Measurements from ENCODE around the gene RNF112. TPM values are rescaled to one million over a fixed set of nuclear protein-coding genes. Genes with fewer than 3 reads are reported as not detected.

The RNF112 gene
- total RNA-seq, 6 experiments from 2014 or later = 0.12 to 0.86 (median 0.54) TPM

DNA sequence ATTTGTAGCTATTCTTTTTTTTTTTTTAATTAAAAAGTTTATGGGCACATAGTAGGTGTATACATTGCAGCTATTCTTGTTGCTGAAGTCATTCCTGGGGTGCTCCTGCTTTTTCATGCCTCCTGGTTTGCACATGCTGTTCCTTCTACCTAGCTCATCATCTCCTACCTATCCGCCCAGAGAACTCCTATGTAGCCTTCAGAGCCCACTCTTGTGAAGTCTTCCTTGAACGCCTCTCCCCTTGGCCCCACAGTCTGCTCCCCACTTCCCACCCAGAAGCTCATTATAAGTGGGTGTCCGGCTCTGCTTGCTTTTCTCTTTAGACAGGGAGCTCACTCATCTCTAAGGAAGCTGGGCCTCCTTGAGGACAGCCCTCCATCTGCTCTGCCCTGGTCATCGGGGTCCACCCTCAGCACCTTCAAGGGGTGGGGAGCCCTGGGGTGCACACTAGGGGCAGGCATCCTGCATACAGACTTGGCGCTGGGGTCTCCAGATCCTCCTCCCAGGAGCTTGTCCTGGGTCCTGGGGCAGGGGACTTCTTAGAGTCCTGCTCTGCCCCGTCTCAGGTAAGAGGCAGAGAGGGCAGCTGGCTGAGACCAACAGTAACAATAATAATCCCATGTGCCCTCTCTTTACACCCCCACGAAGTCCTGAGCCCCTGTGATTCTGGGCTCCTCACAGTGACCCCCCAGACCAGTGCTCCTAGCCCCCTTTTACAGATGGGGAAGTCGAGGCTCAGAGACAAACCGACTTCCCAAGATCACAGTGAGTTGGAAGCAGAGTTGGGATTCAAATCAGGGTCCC lies 45.0 kb upstream of the RNF112 start:
- no peak for DNase-seq
- Histone ChIP-seq H3K9me3 (no peaks in the 10 kb centered on the region), H3K4me1 (peaks cover 0 to 8% (median 3%) of the 10 kb centered on the region in 4 donors), H3K36me3 (no peaks in the 10 kb centered on the region), H3K4me3 (no peak overlapping the region), H3K27ac (no peak overlapping the region), H3K27me3 (no peaks in the 10 kb centered on the region)
- TF ChIP-seq POLR2A (IDR thresholded peaks at IDR 0.05) = no peak
- TF ChIP-seq, protein P1, sequence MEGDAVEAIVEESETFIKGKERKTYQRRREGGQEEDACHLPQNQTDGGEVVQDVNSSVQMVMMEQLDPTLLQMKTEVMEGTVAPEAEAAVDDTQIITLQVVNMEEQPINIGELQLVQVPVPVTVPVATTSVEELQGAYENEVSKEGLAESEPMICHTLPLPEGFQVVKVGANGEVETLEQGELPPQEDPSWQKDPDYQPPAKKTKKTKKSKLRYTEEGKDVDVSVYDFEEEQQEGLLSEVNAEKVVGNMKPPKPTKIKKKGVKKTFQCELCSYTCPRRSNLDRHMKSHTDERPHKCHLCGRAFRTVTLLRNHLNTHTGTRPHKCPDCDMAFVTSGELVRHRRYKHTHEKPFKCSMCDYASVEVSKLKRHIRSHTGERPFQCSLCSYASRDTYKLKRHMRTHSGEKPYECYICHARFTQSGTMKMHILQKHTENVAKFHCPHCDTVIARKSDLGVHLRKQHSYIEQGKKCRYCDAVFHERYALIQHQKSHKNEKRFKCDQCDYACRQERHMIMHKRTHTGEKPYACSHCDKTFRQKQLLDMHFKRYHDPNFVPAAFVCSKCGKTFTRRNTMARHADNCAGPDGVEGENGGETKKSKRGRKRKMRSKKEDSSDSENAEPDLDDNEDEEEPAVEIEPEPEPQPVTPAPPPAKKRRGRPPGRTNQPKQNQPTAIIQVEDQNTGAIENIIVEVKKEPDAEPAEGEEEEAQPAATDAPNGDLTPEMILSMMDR (IDR thresholded peaks at IDR 0.05) = no peak
- intact Hi-C loops (cut with DNase I) = loop anchor here in 1 of 2 donors (10.0 kb wide), 1 partner anchor 89 kb away; no protein-coding TSS in a partner anchor
- 97% methylated on average over 7 of the region's 9 CpGs for WGBS (ENCODE audit: insufficient coverage, low coverage, low lambda C conversion rate, missing lambda C conversion rate)
- no peak for ATAC-seq

DNA sequence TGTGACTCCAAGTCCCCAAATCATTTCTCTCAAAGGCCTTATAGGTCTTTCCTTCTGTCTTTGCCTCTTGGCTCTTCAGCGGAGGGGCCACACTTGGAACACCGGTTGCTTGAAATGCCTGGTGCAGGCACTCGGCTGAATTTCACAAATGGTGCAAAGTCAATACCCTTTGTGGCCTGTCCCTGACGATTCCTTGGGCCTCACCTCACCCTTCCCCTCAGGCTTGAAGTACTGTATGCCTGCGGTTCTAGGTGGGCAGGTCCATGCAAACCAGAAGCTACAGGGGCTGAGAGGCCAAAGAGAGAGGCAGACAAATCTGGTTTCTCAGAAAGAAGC lies 44.4 kb upstream of the RNF112 start:
- TF ChIP-seq POLR2A (IDR thresholded peaks at IDR 0.05) = no peak
- TF ChIP-seq, protein P1 (IDR thresholded peaks at IDR 0.05) = no peak
- ATAC-seq = no peak
- DNase-seq = no peak
- Histone ChIP-seq H3K27ac (no peak overlapping the region), H3K4me3 (no peak overlapping the region), H3K4me1 (peaks cover 0 to 8% (median 3%) of the 10 kb centered on the region in 4 donors), H3K36me3 (no peaks in the 10 kb centered on the region), H3K9me3 (no peaks in the 10 kb centered on the region), H3K27me3 (no peaks in the 10 kb centered on the region)
- intact Hi-C loops (cut with DNase I) = loop anchor here in 1 of 2 donors (10.0 kb wide), 1 partner anchor 88 kb away; no protein-coding TSS in a partner anchor
- 93% methylated on average over 2 of the region's 5 CpGs for WGBS (ENCODE audit: insufficient coverage, low coverage, low lambda C conversion rate, missing lambda C conversion rate)

DNA sequence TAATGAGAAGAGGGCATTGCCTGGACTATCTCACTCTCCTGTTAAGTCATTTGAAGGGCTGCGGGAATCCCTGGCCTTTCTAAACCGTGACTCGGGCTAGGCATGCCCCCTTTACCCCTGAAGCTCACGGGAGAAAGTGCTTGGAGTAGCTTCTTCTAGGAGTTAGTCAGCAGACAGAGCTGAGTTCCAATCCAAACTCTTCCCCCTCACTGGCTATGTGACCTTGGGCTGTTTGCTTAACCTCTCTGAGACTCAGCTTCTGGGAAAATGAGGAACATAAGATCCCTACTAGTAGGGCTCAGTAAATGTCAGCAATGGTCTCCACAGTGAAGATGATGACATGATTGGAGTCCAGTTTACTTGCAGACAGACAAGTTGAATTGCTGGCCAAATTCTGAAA lies 42.8 kb upstream of the RNF112 start:
- H3K27me3 ChIP-seq = no peaks in the 10 kb centered on the region
- H3K9me3 ChIP-seq = no peaks in the 10 kb centered on the region
- intact Hi-C loops (cut with DNase I) = loop anchor here in 1 of 2 donors (10.0 kb wide), 1 partner anchor 87 kb away; no protein-coding TSS in a partner anchor
- H3K27ac ChIP-seq = no peak overlapping the region
- no peaks in the 10 kb centered on the region for H3K36me3 ChIP-seq
- no peak for TF ChIP-seq POLR2A (IDR thresholded peaks at IDR 0.05)
- TF ChIP-seq, protein P1 (IDR thresholded peaks at IDR 0.05) = no peak
- no peak for DNase-seq
- no peak overlapping the region for H3K4me3 ChIP-seq
- peaks cover 0 to 5% (median 0%) of the 10 kb centered on the region in 4 donors for H3K4me1 ChIP-seq
- WGBS (ENCODE audit: insufficient coverage, low coverage, low lambda C conversion rate, missing lambda C conversion rate) = 81% methylated on average over 4 of the region's 4 CpGs
- ATAC-seq = no peak

DNA sequence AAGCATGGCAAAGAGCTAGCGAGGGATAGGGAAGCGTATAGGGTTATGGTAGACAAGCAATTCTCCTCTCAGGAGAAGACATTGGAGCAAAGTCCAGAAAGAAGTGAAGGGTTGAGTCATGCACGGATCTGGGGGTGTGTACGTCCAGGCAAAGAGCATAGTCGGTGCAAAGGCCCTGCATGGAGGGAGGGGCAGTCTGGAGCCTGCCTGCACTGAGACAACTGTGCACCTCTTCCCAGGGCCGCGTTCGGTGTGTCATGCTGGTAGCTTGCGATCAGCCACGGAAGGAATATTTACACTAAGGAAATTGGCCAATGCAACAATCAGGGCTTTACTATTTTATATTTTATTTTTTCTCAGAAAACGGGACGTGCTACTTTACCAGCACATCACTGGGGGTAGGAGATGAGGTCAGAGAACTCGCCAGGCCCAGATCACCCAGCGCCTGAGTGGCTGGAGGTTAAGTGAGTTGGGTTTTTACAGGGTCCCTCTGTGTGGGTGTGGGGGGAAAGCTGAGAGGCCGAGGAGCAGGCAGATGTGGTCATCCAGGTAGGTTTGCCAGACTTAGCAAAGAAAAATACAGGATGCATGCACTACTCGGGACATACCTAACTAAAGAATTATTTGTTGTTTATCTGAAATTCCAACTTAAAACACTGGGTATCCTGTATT lies 41.8 kb upstream of the RNF112 start:
- TF ChIP-seq, protein P1 (IDR thresholded peaks at IDR 0.05) = no peak
- TF ChIP-seq POLR2A (IDR thresholded peaks at IDR 0.05) = no peak
- H3K9me3 ChIP-seq = no peaks in the 10 kb centered on the region
- DNase-seq (no peak), ATAC-seq (no peak)
- no peaks in the 10 kb centered on the region for H3K36me3 ChIP-seq
- H3K27me3 ChIP-seq = no peaks in the 10 kb centered on the region
- intact Hi-C loops (cut with DNase I) = loop anchor here in 1 of 2 donors (10.0 kb wide), 1 partner anchor 86 kb away; no protein-coding TSS in a partner anchor
- no peak overlapping the region for H3K4me3 ChIP-seq
- WGBS (ENCODE audit: insufficient coverage, low coverage, low lambda C conversion rate, missing lambda C conversion rate) = 84% methylated on average over 10 of the region's 16 CpGs
- peaks cover 0 to 5% (median 0%) of the 10 kb centered on the region in 4 donors for H3K4me1 ChIP-seq
- no peak overlapping the region for H3K27ac ChIP-seq

All from right lobe of liver (tissue), 6 donors.